HepG2 (cell line): Measurements from ENCODE around the gene PLA2G4F. TPM values are rescaled to one million over a fixed set of nuclear protein-coding genes. Genes with fewer than 3 reads are reported as not detected.

Experiments
- ETS1 ChIP-seq: sonication (generic); formaldehyde crosslinking; IDR thresholded peaks from 2 replicates; pipeline ENCODE4 v1.4.0; 2020; ENCODE audit warnings: missing genetic modification reagents
- ETV5 ChIP-seq: IDR thresholded peaks from 2 replicates; pipeline ENCODE4 v1.6.1; 2018; ENCODE audit warnings: missing biosample characterization, missing genetic modification reagents, inconsistent platforms, borderline replicate concordance
- FOXP1 ChIP-seq, 2 experiments: fragments of 450-650 bp in 1 of 2; IDR thresholded peaks; 2 replicates each; pipeline ENCODE4 v1.6.1; 2017 to 2018; ENCODE audit warnings: antibody characterized with exemption in 1 of 2
- GABPA ChIP-seq, 2 experiments: IDR thresholded peaks; 2 replicates each; pipeline ENCODE4 v1.6.1; 2011 to 2016; ENCODE audit warnings: low read depth in 2 of 2, low read length in 1 of 2, missing biosample characterization in 1 of 2, missing genetic modification characterization in 1 of 2
- HNF1A ChIP-seq, 2 experiments: sonication (generic) in 1 of 2; formaldehyde crosslinking in 1 of 2; IDR thresholded peaks; 2 replicates each; pipeline versions ENCODE4 v1.4.0 to v1.6.1; 2016 to 2020; ENCODE audit warnings: borderline replicate concordance in 1 of 2, low read depth in 1 of 2, mild to moderate bottlenecking in 1 of 2, missing genetic modification reagents in 1 of 2
- JUND ChIP-seq: sonication (generic); formaldehyde crosslinking; IDR thresholded peaks from 2 replicates; pipeline ENCODE4 v1.8.0; 2022; ENCODE audit warnings: mild to moderate bottlenecking, missing genetic modification reagents
- MYC ChIP-seq: sonication (generic); formaldehyde crosslinking; IDR thresholded peaks from 2 replicates; pipeline ENCODE4 v1.9.0; 2021; ENCODE audit warnings: missing genetic modification reagents, borderline replicate concordance
- NBN ChIP-seq: fragments of 450-650 bp; conservative IDR thresholded peaks from 2 replicates; pipeline ENCODE4 v1.6.1; 2017
- NFKB2 ChIP-seq: sonication (generic); formaldehyde crosslinking; IDR thresholded peaks from 2 replicates; pipeline ENCODE4 v1.4.0; 2020; ENCODE audit warnings: missing genetic modification reagents, borderline replicate concordance
- RXRB ChIP-seq: IDR thresholded peaks from 2 replicates; pipeline ENCODE4 v1.6.1; 2016; ENCODE audit warnings: borderline replicate concordance, missing genetic modification reagents, missing compliant biosample characterization
- SMYD3 ChIP-seq: sonication (generic); formaldehyde crosslinking; IDR thresholded peaks from 2 replicates; pipeline ENCODE4 v1.8.1; 2023; ENCODE audit warnings: mild to moderate bottlenecking, missing genetic modification reagents
- ZNF138 ChIP-seq: sonication (generic); formaldehyde crosslinking; IDR thresholded peaks from 2 replicates; pipeline ENCODE4 v1.5.0; 2020; ENCODE audit warnings: mild to moderate bottlenecking, low read depth, missing genetic modification reagents
- ZNF318 ChIP-seq: sonication (generic); formaldehyde crosslinking; IDR thresholded peaks from 2 replicates; pipeline ENCODE4 v1.4.0; 2020; ENCODE audit warnings: mild to moderate bottlenecking, missing genetic modification reagents
- ZNF576 ChIP-seq: sonication (generic); formaldehyde crosslinking; IDR thresholded peaks from 2 replicates; pipeline ENCODE4 v1.4.0; 2020; ENCODE audit warnings: mild to moderate bottlenecking, missing genetic modification reagents
- ZNF577 ChIP-seq: sonication (generic); formaldehyde crosslinking; IDR thresholded peaks from 2 replicates; pipeline ENCODE4 v1.4.0; 2020; ENCODE audit warnings: mild to moderate bottlenecking, low read depth, missing genetic modification reagents, borderline replicate concordance
- ZNF792 ChIP-seq: IDR thresholded peaks from 2 replicates; pipeline ENCODE4 v1.6.1; 2016
- ZSCAN22 ChIP-seq: sonication (generic); formaldehyde crosslinking; IDR thresholded peaks from 2 replicates; pipeline ENCODE4 v1.4.0; 2020; ENCODE audit warnings: mild to moderate bottlenecking, missing genetic modification reagents
- polyA plus RNA-seq, 8 experiments: library from polyadenylated mRNA; depleted of rRNA in 3 of 8; stranded (reverse) in 7 of 8; unstranded in 1 of 8; fragments of >200 nt; fragmentation: Illumina TruSeq in 4 of 8; extraction: Trizol in 4 of 8; gene quantifications; 2 replicates each; pipeline versions ENCODE4 v1.2.1 to v1.2.3, GENCODE V29; 2011 to 2016; ENCODE audit warnings: low read depth in 4 of 8, missing spikeins in 1 of 8, mixed read lengths in 1 of 8; ENCODE audit not compliant: insufficient read depth in 1 of 8
- total RNA-seq, 5 experiments: library from RNA; depleted of rRNA; stranded (reverse); fragments of >200 nt; fragmentation: Illumina TruSeq; extraction: Trizol; gene quantifications; 2 replicates each; pipeline ENCODE4 v1.2.3, GENCODE V29; 2016; ENCODE audit warnings: low read depth in 1 of 5

PLA2G4F gene
- total and polyA plus RNA-seq, 2 of the 13 experiments (the other 11 are each of a cell fraction or from before 2014, with no cell fraction given), result 0.07 TPM; not detected in 1

GRCh38 chr15:42194513-42194912 is 38.1 kb upstream of the PLA2G4F start (continued):
- TF ChIP-seq HNF1A (IDR thresholded peaks at IDR 0.05; ENCODE audit: low read depth), result no peak
- TF ChIP-seq HNF1A (CRISPR knock-in tag; IDR thresholded peaks at IDR 0.05; ENCODE audit: borderline replicate concordance), result no peak
- TF ChIP-seq ETS1 (CRISPR knock-in tag), result no peak
- TF ChIP-seq SMYD3, result no peak
- no peak for TF ChIP-seq NFKB2 (CRISPR knock-in tag)
- TF ChIP-seq ZNF792 (CRISPR knock-in tag), result no peak
- TF ChIP-seq FOXP1 (IDR thresholded peaks at IDR 0.05), result no peak
- TF ChIP-seq FOXP1 (CRISPR knock-in tag; IDR thresholded peaks at IDR 0.05), result peak; percentile 68
- TF ChIP-seq ZNF577 (CRISPR knock-in tag), result no peak
- peak; percentile 89 for TF ChIP-seq JUND (CRISPR knock-in tag)
- TF ChIP-seq ZNF318 (CRISPR knock-in tag), result no peak
- TF ChIP-seq RXRB (CRISPR knock-in tag), result no peak
- no peak for TF ChIP-seq ZNF138 (CRISPR knock-in tag)
- TF ChIP-seq MYC, result no peak
- no peak for TF ChIP-seq ZSCAN22 (CRISPR knock-in tag)
- no peak for TF ChIP-seq ZNF576 (CRISPR knock-in tag)
- TF ChIP-seq NBN, result no peak
- TF ChIP-seq ETV5 (CRISPR knock-in tag), result no peak
- TF ChIP-seq GABPA (IDR thresholded peaks at IDR 0.05; ENCODE audit: low read depth, low read length), result no peak
- no peak for TF ChIP-seq GABPA (CRISPR knock-in tag; IDR thresholded peaks at IDR 0.05; ENCODE audit: low read depth)
